ENCODE results near the gene RPS2.

Gene RPS2

DNA sequence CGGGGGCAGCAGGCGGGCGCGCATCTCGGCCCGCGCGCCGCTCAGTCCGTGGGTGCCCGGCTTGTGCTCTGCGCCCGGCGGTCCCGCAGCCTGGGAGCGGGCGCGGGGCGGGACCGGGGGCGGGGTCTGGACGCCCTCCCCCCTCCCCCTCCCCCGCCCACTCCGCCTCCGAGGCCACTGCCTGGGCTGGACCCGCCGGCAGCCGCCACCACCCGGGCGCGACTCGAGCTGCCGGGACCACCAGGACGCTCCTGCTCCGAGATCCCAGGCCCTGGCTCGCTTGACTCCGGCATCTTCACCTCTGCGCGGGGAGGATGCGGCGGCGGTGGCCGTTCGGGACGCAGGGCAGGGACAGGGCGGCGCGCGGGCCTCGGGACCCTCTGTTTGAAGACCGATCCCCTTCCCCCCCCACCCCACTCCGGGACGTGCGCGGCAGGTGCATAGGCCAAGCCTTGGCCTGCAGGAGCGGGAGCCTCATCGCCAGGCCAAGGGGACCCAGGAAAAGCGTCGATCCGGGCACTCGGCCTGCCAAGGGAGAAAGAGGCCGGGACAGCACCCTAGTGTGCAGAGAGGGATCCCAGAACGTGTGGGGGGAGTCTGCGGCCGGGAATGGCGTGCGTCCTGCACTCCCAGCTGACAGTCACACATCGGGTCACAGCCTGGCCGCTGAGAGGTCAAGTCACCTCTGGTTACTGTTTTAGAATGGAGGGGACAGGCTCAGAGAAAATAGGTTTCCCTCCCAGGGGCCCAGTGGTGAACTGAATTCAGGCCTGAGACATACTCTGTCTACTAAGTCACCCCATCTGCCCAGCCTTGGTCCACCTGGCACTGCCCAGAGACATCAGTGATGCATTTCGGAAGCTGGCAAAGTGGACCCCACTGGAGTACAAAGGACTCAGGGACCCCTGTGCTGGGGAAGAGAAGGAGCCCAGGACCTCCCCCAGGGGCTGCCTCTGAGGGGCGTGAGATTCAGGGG, 46.0 kb downstream of the RPS2 start, which contains the start of gene HS3ST6:
HS3ST6 (minus strand) TSS at position 65 of the 976 bp plus-strand sequence. CDS start 92 bp downstream, outside the sequence.
- no peak for DNase-seq (ENCODE audit: low spot score)

DNA sequence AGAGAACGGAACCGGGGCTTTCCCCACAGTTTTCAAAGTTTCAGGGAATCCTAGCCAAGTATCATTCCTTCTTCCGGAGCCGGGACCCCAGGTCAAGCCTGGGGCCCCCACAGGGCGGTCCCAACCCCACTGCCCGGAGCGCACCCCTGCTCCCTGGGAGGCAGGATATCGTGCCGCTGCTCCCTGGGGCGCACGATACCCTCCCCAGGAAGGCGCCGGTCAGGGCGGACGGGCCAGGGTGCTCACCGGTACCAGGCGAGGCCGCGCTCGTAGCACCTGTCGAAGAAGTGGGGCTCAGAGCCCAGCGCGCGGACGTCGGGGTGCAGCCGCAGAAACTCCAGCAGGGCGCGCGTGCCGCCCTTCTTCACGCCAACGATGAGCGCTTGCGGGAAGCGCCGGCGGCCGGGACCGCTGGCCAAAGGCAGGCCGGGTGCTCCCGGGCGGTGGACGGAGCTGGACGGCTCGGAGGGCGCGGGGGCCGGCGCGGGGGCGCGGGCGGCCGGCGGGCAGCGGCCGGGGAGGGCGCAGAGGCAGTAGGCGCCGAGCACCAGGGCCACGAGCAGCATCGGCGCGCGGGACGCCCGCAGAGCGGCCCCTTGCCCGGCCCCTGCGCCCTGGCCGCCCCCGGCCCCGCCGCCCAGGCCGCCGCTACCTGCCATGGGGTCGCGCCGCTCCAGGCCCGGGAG, 46.8 kb downstream of the RPS2 start:
- no peak for DNase-seq (ENCODE audit: low spot score)

DNA sequence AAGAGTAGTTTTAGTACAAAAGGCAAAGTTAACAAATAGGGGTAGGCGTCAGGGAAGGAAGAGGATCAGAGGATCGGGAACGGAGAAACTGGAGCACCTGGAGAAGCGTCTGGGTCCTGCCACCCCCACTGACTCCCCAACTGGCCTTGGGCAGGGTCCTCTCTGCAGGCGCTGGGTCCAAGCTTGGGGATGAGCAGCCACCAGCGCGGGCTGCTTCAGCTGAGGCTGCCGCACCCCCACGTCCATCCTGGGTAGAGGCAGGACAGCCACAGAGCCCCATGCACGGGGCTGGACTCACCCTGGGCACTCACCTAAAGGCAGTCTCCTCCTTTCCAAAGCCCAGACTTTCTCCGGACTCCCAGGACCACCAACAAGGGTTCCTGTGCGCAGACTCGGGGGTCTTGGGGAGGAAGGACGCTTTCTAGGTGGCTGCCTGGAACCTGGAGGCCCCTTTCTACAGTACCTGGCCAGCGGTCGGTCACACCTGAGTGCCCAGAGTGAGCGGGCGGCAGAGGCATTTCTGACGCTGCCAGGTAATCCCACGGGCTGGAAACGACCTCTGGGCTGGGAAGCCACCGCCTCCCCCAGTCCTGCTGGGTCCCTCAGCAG, 47.5 kb downstream of the RPS2 start:
- no peak for DNase-seq (ENCODE audit: low spot score)

DNA sequence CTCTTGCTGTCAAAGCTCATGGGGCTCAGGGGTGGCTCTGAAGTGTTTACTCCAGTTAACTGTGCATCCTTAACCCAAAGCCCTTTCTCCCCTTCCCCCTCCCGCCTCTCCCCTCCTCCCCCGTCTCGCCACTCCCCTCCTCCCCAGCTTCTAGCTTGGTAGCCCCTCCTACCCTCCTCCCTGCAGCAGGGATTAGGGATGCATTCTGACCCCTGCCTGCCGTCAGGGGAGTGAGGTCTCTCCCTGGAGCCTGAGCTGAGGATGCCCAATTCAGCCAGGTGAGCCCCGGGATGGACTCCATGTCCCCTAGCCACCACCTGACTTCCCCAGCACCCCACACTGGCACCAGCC, 48.0 kb downstream of the RPS2 start:
- no peak for DNase-seq (ENCODE audit: low spot score)

DNA sequence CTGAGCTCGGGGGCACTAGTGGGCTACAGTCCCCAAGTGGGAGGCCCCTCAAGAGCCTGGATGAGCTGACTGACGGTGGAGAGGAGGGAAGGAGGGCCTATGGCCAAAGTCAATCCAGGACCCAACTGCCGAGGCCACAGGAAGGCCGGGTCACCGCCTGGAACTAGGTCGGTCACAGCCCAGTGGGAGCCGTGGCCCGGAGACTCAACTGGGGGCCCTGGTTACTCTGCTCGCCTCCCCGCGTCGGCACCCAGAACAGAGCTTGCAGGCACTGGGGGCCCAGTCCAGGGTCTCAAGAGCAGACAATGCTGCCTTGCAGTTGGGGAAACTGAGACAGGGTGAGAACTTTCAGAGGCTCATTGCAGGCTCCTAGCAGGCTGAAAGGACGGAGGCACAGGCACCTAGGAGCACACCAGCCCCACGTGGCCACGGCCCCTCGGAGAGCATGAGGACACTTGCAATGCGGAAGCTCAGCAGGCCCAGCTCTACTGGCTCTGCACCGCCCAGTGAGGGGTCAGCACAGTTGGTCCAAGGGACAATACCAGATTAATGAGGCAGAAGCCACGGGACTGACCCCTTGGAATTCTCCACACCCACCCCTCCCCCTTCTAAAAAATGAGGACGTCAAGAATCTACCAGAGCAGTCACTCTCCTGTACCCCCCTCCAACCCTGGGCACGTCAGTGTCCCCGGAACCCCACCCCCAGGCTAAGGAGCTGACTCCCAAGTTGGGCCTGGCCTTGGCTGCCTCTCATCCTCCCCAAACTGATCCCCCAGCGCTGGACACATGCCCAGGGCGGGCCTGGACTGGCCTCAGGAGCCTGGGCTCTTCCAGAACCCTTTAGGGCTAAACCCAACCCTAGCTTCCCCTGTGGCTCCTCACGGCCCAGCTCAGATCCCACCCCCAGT, 48.6 kb downstream of the RPS2 start:
- DNase-seq (ENCODE audit: low spot score), result no peak

DNA sequence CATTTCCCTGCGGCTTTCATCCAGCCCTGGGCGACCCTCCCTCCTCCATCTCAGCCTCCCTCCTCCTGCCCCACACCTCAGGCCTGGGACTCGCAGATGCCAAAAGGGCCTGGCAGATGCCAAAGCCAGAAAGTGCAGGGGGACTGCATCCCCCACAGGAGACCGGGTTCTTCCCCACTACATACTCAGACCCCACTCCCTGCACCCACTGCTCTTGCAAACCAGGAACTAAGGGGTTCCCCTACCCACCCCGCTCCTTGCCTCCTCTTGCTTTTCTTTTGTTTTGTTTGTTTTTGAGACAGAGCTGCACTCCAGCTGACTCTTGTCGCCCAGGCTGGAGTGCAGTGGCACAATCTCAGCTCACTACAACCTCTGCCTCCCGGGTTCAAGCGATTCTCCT, 49.6 kb downstream of the RPS2 start:
- no peak for DNase-seq (ENCODE audit: low spot score)

DNA sequence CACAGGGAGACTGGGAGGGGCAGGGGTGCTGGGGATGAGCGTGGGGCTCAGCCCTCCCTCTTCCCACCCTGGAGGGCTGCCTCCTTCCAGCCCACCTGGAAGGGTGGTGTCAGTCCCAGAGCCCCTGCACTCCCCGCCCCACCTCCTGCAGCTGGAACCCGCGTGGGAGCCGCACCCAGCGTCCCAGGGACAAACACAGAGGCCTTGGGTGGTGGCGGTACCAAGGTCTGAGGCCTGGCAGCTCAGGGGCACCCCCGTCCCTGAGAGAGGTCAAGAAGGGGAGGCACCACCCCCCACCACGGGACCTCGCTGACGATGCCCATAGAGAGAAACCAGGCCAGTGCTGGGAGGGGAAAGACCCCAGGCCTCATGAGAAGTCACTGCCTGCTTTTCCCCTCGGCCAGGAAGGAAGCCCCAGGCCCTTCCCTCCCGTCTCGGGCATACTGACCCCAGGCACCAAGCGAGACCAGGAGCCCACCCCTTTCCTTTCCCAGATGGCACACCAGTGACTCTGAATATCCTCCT, 50.5 kb downstream of the RPS2 start:
- DNase-seq (ENCODE audit: low spot score), result no peak

DNA sequence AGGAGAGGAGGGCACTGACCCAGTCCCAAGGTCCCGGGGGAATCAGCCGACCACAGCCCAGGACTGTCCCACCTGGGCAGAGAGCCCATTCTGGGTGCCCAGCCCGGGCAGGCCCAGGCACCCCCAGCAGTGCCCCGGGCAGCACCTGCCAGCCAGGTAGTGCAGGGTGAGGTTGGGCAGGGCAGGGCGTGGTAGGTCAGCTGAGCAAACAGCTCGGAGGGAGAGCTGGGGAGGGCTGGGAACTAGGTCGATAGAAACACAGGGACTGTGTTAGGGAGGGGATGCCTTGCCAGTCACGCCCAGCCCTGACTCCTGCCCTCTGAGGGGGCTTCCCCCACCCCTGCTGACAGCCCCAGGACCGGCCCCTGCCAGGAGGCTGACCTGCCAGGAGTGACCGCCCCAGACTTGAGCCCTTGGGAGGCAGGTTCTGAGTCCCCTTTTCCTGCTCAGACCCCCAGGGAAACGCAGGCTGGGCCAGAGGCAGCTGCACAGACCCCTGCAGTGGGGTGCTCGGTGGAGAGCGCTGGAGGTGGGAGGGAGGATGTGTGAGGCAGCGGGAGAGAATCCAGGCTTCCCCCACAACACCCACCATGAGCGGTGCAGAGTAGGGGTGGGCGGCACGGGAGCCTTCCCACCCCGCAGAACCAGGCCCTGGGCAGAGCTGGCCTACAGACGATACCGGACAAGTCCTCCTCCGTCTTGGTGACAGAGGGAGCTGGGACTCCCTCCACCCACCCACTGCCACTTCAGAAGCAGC, 51.1 kb downstream of the RPS2 start:
- DNase-seq (ENCODE audit: low spot score), result no peak

DNA sequence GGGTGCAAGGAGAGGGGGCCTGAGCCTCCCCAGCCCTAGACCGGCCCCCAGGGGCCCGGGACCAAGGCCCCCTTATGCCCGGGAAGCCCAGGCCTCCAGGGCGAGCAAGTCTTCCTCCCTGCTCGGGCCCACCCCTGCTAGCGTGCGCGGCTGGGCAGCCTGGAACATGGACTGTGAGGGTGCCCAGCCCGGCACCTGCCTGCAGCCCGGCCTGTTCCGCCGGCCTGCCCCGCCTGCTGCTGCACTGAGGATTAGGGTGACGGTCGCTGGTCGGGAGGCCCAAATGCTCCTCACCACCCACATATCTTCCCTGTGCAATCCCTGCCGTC, 52.4 kb downstream of the RPS2 start:
- DNase-seq (ENCODE audit: low spot score), result no peak

All from hematopoietic multipotent progenitor cell treated with erythropoietin and hydrocortisone succinate and interleukin-3 and kit ligand, for 15 days (in vitro differentiated cells).